ENCODE data around the gene CADM1. TPM values are rescaled to one million over a fixed set of nuclear protein-coding genes. Genes with fewer than 3 reads are reported as not detected.

The CADM1 gene
- total RNA-seq, 1 donor from 2014 or later = 51.1 TPM

DNA sequence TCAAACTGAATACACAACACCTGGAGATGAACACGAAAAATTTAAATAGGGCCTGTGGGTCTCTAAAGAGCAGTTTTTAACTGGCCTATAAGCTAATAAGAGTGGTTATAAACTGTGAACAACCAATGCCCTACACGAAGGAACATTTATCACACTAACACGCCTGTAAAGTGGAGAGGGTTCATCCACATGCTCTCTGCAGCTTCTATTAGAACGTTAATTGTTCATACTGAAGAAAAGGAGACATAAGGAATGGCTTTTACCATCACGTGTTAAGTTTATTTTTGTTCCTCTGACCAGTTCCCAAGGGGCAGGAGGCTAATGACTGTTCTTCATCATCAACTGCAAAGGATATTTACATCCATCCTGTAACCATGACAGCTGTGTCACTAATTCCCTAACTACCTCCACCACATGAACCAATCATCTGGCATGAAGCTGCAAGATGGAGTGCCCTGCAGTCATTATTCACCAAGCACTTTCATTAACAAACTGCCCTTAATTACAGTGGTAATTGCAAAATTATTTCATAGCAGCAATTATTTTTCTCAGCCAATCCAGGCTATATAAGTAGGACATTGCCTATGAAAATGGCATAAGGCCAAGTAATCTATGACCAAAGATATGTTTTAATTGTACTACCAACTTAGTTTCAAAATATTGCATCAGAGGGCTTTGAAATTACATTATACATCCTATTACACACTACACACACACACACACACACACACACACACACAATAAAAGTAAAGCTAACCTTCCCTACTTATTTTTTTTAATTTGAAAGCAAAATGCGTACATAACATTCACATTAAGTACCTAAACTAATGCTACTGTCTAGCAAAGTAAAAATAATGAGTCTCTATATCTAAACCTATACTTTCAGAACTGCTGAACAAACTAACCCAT is 186.7 kb downstream of the CADM1 start:
- Histone ChIP-seq H3K4me3 (no peak overlapping the region), H3K27ac (replicated peaks) (no peak overlapping the region), H3K9me3 (replicated peaks) (no peaks in the 10 kb centered on the region), H3K27me3 (ENCODE audit: low read depth) (no peaks in the 10 kb centered on the region), H3K4me1 (peaks cover 23% of the 10 kb centered on the region), H3K36me3 (no peaks in the 10 kb centered on the region)
- TF ChIP-seq, protein P1, sequence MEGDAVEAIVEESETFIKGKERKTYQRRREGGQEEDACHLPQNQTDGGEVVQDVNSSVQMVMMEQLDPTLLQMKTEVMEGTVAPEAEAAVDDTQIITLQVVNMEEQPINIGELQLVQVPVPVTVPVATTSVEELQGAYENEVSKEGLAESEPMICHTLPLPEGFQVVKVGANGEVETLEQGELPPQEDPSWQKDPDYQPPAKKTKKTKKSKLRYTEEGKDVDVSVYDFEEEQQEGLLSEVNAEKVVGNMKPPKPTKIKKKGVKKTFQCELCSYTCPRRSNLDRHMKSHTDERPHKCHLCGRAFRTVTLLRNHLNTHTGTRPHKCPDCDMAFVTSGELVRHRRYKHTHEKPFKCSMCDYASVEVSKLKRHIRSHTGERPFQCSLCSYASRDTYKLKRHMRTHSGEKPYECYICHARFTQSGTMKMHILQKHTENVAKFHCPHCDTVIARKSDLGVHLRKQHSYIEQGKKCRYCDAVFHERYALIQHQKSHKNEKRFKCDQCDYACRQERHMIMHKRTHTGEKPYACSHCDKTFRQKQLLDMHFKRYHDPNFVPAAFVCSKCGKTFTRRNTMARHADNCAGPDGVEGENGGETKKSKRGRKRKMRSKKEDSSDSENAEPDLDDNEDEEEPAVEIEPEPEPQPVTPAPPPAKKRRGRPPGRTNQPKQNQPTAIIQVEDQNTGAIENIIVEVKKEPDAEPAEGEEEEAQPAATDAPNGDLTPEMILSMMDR (IDR thresholded peaks at IDR 0.05; ENCODE audit: borderline replicate concordance) = no peak
- intact Hi-C loops (cut with micrococcal nuclease) = no loop called here
- no peak for DNase-seq

DNA sequence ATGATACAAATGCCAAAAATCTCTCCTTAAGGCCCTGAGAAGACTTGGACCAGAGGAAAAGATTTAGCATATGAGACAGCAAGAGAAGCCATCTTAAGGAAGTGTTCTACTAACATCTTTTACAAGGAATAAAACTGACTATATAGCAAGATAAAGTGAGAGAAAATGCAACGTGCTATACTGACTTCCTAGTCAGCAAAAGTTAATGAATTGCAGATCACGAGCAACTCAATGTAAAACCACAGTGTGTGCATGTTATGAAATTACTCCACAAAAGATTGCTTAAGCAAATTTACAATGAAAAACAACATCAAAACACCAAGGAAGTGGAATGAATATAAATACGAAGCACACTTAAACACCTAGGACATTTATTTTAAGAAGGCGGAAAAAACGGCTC is 187.5 kb downstream of the CADM1 start:
- TF ChIP-seq, protein P1 (IDR thresholded peaks at IDR 0.05; ENCODE audit: borderline replicate concordance) = no peak
- Histone ChIP-seq H3K4me3 (no peak overlapping the region), H3K36me3 (no peaks in the 10 kb centered on the region), H3K9me3 (replicated peaks) (no peaks in the 10 kb centered on the region), H3K27me3 (ENCODE audit: low read depth) (no peaks in the 10 kb centered on the region), H3K4me1 (peaks cover 27% of the 10 kb centered on the region), H3K27ac (replicated peaks) (no peak overlapping the region)
- intact Hi-C loops (cut with micrococcal nuclease) = no loop called here
- DNase-seq = no peak

DNA sequence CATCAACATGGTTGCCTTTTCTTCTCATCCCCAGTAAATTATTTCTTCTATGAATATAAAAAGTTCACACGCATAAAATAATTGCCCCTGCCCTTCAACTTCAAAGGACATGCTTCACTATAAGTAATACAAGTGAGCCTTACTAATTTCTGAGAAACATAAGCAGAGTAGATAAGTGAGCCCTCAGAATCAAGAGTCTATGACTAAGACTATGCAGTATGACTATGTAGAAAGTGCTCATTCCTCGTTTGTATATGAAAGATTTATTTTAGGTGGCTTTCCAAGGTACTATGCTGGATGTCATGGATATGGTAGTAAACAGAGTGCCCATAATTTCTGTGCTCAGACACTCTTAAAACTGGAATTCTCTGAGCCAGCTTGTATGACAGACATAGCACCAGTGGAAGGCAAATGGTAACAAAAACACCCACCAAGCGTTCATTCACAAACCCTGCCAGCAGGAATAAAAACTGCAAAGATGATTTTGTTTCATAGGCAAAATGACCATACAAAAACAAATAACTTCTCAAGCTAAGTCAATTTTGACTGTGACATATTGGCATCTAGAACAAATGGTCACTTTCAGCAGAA is 189.8 kb downstream of the CADM1 start:
- Histone ChIP-seq H3K4me3 (no peak overlapping the region), H3K4me1 (peaks cover 25% of the 10 kb centered on the region), H3K27ac (replicated peaks) (no peak overlapping the region), H3K36me3 (no peaks in the 10 kb centered on the region), H3K9me3 (replicated peaks) (no peaks in the 10 kb centered on the region), H3K27me3 (ENCODE audit: low read depth) (no peaks in the 10 kb centered on the region)
- TF ChIP-seq, protein P1 (IDR thresholded peaks at IDR 0.05; ENCODE audit: borderline replicate concordance) = no peak
- intact Hi-C loops (cut with micrococcal nuclease) = no loop called here
- no peak for DNase-seq

DNA sequence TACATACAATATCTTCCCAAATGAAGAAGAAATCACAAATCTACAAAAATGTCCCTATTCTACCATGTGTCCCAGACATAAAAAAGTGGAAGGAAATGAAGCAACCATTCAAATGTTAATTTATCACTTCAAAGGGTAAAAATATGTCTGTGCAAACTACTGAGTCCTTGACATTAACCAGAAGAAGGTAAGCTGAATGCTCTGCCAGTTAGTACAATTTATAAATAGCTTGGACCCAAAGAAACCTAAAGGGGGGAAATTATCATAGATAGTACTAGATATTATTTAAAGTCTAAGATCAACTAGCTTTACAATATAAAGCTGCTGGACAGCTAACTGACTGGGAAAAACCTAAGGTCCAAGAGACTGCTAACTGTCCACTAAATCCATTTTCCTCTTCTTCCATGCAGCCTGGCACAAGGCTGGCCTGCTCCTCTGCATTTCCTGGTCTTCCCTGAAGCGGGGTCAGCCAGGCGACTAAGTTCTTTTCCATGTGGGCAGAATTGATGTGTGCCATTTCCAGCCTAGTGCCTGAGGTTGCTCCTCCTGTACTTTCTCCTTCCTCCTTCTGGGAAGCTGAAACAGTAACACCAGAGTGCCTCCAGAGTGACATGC is 190.9 kb downstream of the CADM1 start:
- Histone ChIP-seq H3K9me3 (replicated peaks) (no peaks in the 10 kb centered on the region), H3K36me3 (no peaks in the 10 kb centered on the region), H3K27me3 (ENCODE audit: low read depth) (no peaks in the 10 kb centered on the region), H3K27ac (replicated peaks) (no peak overlapping the region), H3K4me1 (peaks cover 19% of the 10 kb centered on the region), H3K4me3 (no peak overlapping the region)
- TF ChIP-seq, protein P1 (IDR thresholded peaks at IDR 0.05; ENCODE audit: borderline replicate concordance) = no peak
- DNase-seq = no peak
- intact Hi-C loops (cut with micrococcal nuclease) = no loop called here

DNA sequence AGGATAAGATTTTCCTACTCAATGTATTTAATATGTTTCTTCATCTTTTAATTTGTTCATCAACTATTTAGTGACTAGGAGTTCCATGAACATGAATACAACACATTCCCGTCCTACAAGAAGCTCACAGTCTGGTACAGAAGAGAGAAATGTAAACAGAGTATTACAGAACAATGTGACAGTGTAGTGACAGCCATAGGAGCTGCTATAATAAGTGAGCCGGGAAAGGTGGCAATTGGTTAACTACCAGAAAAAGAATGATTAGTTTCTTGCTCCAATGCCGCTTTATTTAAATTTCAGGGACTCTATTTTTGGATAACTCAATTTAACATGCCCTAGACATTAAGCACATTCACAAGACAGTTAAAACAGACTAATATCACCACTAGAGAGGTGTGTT is 192.3 kb downstream of the CADM1 start:
- Histone ChIP-seq H3K36me3 (no peaks in the 10 kb centered on the region), H3K4me3 (no peak overlapping the region), H3K27ac (replicated peaks) (no peak overlapping the region), H3K9me3 (replicated peaks) (no peaks in the 10 kb centered on the region), H3K27me3 (ENCODE audit: low read depth) (no peaks in the 10 kb centered on the region), H3K4me1 (peaks cover 19% of the 10 kb centered on the region)
- intact Hi-C loops (cut with micrococcal nuclease) = no loop called here
- DNase-seq = no peak
- TF ChIP-seq, protein P1 (IDR thresholded peaks at IDR 0.05; ENCODE audit: borderline replicate concordance) = no peak
